GM23338 (cell line): ENCODE results near the gene PRKAR1B. TPM values are rescaled to one million over a fixed set of nuclear protein-coding genes. Genes with fewer than 3 reads are reported as not detected.

Experiments used
- ATAC-seq: fragments of 200-7000 bp; cut with Tn5 transposase; 3 replicates; pipeline ENCODE4 v1.9.1; 2020
- DNase-seq: peaks from one replicate; pipeline ENCODE4 v3.0.0-alpha.2; 2015; ENCODE audit warnings: low spot score
- H2AFZ ChIP-seq: fragments of 200-600 bp; sonication (generic); 2 replicates; pipeline ENCODE4 v1.8.0; 2016; ENCODE audit warnings: antibody characterized with exemption, mild to moderate bottlenecking, moderate library complexity
- H3F3A ChIP-seq: fragments of 200-600 bp; sonication (generic); replicated peaks from 2 replicates; pipeline ENCODE4 v1.8.0; 2017; ENCODE audit warnings: antibody characterized with exemption, mixed run types, low read depth
- H3K27ac ChIP-seq: fragments of 200-600 bp; sonication (generic); 2 replicates; pipeline ENCODE4 v1.6.1; 2016; ENCODE audit warnings: low read depth
- H3K27me3 ChIP-seq: fragments of 200-600 bp; sonication (generic); 2 replicates; pipeline ENCODE4 v1.8.0; 2016; ENCODE audit warnings: mild to moderate bottlenecking, mixed run types, moderate library complexity; ENCODE audit not compliant: insufficient read depth
- H3K36me3 ChIP-seq: fragments of 200-600 bp; sonication (generic); 2 replicates; pipeline ENCODE4 v1.8.0; 2016; ENCODE audit warnings: mild to moderate bottlenecking; ENCODE audit not compliant: insufficient read depth
- H3K4me1 ChIP-seq: fragments of 200-600 bp; sonication (generic); 2 replicates; pipeline ENCODE4 v1.8.0; 2016; ENCODE audit warnings: mild to moderate bottlenecking, moderate library complexity; ENCODE audit not compliant: insufficient read depth
- H3K4me2 ChIP-seq: fragments of 200-600 bp; sonication (generic); 2 replicates; pipeline ENCODE4 v1.7.1; 2017; ENCODE audit warnings: mixed run types
- H3K4me3 ChIP-seq: fragments of 200-600 bp; sonication (generic); 2 replicates; pipeline ENCODE4 v1.6.1; 2016; ENCODE audit warnings: mixed run types
- H3K79me2 ChIP-seq: fragments of 200-600 bp; sonication (generic); replicated peaks from 2 replicates; pipeline ENCODE4 v1.8.0; 2017; ENCODE audit warnings: mild to moderate bottlenecking; ENCODE audit not compliant: insufficient read depth
- H3K9me2 ChIP-seq: fragments of 200-600 bp; sonication (generic); 2 replicates; pipeline ENCODE4 v1.8.0; 2017; ENCODE audit not compliant: insufficient read depth
- H4K20me1 ChIP-seq: fragments of 200-600 bp; sonication (generic); replicated peaks from 2 replicates; pipeline ENCODE4 v1.8.0; 2017; ENCODE audit warnings: mild to moderate bottlenecking; ENCODE audit not compliant: insufficient read depth
- H3K27ac Mint-ChIP-seq: 2 replicates; pipeline ENCODE4 v1.8.0; 2020; ENCODE audit warnings: inconsistent platforms, mild to moderate bottlenecking, moderate library complexity, mixed read lengths
- H3K27me3 Mint-ChIP-seq: 3 replicates; pipeline ENCODE4 v1.8.0; 2022; ENCODE audit warnings: low read depth, mild to moderate bottlenecking, moderate library complexity, mixed read lengths, inconsistent platforms; ENCODE audit not compliant: insufficient read depth, poor library complexity
- H3K36me3 Mint-ChIP-seq: 3 replicates; pipeline ENCODE4 v1.8.0; 2021; ENCODE audit warnings: low read depth, mild to moderate bottlenecking, inconsistent platforms, moderate library complexity, mixed read lengths
- H3K4me1 Mint-ChIP-seq: 3 replicates; pipeline ENCODE4 v1.8.0; 2020; ENCODE audit warnings: mild to moderate bottlenecking, inconsistent platforms, mixed read lengths
- H3K4me3 Mint-ChIP-seq: 3 replicates; pipeline ENCODE4 v1.8.0; 2021; ENCODE audit warnings: moderate library complexity, mild to moderate bottlenecking, inconsistent platforms, mixed read lengths
- H3K9me3 Mint-ChIP-seq: 3 replicates; pipeline ENCODE4 v1.8.0; 2020; ENCODE audit warnings: moderate library complexity, mild to moderate bottlenecking, inconsistent platforms, mixed read lengths
- NANOG ChIP-seq: IDR thresholded peaks from 2 replicates; pipeline ENCODE4 v1.6.1; 2016; ENCODE audit warnings: antibody characterized with exemption, borderline replicate concordance
- POLR2AphosphoS5 ChIP-seq: IDR thresholded peaks from 2 replicates; pipeline ENCODE4 v1.6.1; 2016; ENCODE audit warnings: antibody characterized with exemption, low read depth
- ZNF114 ChIP-seq: fragments of 250-450 bp; sonication (Bioruptor Pico); IDR thresholded peaks from 2 replicates; pipeline ENCODE4 v1.5.0; 2020; ENCODE audit warnings: mild to moderate bottlenecking, moderate library complexity
- polyA plus RNA-seq: library from polyadenylated mRNA; unstranded; fragments of >200 nt; fragmentation: Nextera tagmentation; extraction: Ambion mirVana; gene quantifications from 2 replicates; pipeline ENCODE4 v1.2.1, GENCODE V29; 2016
- total RNA-seq: library from RNA; depleted of rRNA; stranded (reverse); fragments of >200 nt; shearing (Covaris generic); gene quantifications from 2 replicates; pipeline ENCODE4 v1.2.3, GENCODE V29; 2014
- TF ChIP-seq, protein P1 (sequence below), 2 experiments: fragments of 200-600 bp in 1 of 2; sonication (generic) in 1 of 2; conservative IDR thresholded peaks; 2 replicates each; pipeline versions ENCODE4 v1.5.1 to v1.6.1; 2016 to 2017; ENCODE audit warnings: antibody characterized with exemption in 2 of 2, low read depth in 2 of 2, mild to moderate bottlenecking in 2 of 2, moderate library complexity in 1 of 2
- TF ChIP-seq, protein P2 (sequence below): IDR thresholded peaks from one replicate; pipeline ENCODE4 v1.6.1; 2018; ENCODE audit warnings: antibody characterized with exemption; ENCODE audit not compliant: unreplicated experiment
- TF ChIP-seq, protein P3 (sequence below): IDR thresholded peaks from 2 replicates; pipeline ENCODE4 v1.6.1; 2016; ENCODE audit warnings: antibody characterized with exemption

Gene PRKAR1B
- total and polyA plus RNA-seq, 2 experiments from 2014 or later, result 35.7 to 36.7 TPM

DNA sequence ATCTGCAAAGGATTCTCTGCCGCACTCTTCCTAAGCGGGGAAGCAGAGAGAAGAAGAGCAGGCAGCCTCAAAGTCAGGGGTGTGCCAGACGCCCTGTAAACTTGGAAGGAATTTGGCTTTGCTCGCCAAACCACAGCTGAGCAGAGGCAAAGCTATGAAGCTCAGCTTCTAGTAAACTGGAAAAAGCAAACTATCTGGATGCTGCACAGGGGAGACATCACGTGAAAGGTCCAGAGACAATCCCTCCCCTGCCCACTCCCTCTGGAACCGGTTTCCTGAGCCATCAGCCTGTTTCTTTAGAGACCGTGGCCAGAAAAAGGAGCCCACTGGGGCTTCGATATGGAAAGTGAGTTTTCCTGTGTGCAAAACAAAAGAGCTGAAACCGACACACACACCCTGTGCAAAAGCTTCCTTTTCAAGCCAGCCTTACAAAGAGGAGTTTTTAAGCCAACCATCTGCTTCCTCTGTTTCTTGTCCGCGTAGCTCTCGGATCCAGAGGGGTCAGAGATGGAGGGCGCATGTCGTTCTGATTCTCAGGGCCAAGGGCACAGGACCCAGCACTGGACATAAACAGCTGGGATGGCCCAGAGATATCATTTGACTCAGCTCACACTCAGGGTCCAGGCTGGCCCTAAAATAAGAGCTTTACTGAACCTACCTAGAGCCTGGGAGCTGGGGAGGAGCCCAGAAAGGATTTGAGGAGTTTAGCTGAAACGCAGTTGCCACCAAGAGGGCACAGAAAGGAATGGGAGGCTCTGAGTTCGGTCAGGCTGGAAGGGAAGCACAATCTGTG, 58.7 kb downstream of the PRKAR1B start:
- 0 out of 2 replicates have a peak, but pooled peaks cover 8% of the 10 kb centered on the region for H3K79me2 ChIP-seq

More for the DNA sequence above, 58.7 kb downstream of the PRKAR1B start:
- Mint-ChIP-seq H3K27ac (no peak overlapping the region), H3K27me3 (peaks cover 7% of the 10 kb centered on the region), H3K4me3 (no peak overlapping the region), H3K36me3 (peaks cover 30% of the 10 kb centered on the region), H3K4me1 (peaks cover 13% of the 10 kb centered on the region), H3K9me3 (peaks cover 8% of the 10 kb centered on the region; the same call in 2 of the 3 replicates)
- Histone ChIP-seq H3K36me3 (no peaks in the 10 kb centered on the region), H3F3A (peaks cover 18% of the 10 kb centered on the region; the same call in 1 of the 2 replicates), H3K27ac (no peak overlapping the region), H4K20me1 (peaks cover 2% of the 10 kb centered on the region; the same call in 1 of the 2 replicates), H3K4me3 (no peak overlapping the region), H3K27me3 (no peaks in the 10 kb centered on the region), H3K4me2 (no peak overlapping the region), H3K9me2 (no peaks in the 10 kb centered on the region), H3K4me1 (no peaks in the 10 kb centered on the region), H2AFZ (no peak overlapping the region)
- ATAC-seq (no peak), DNase-seq (no peak)
- TF ChIP-seq, protein P1, sequence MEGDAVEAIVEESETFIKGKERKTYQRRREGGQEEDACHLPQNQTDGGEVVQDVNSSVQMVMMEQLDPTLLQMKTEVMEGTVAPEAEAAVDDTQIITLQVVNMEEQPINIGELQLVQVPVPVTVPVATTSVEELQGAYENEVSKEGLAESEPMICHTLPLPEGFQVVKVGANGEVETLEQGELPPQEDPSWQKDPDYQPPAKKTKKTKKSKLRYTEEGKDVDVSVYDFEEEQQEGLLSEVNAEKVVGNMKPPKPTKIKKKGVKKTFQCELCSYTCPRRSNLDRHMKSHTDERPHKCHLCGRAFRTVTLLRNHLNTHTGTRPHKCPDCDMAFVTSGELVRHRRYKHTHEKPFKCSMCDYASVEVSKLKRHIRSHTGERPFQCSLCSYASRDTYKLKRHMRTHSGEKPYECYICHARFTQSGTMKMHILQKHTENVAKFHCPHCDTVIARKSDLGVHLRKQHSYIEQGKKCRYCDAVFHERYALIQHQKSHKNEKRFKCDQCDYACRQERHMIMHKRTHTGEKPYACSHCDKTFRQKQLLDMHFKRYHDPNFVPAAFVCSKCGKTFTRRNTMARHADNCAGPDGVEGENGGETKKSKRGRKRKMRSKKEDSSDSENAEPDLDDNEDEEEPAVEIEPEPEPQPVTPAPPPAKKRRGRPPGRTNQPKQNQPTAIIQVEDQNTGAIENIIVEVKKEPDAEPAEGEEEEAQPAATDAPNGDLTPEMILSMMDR (conservative IDR thresholded peaks at IDR 0.05; ENCODE audit: low read depth in 2 of 2), result no peak
- TF ChIP-seq NANOG, result no peak
- TF ChIP-seq, protein P2, sequence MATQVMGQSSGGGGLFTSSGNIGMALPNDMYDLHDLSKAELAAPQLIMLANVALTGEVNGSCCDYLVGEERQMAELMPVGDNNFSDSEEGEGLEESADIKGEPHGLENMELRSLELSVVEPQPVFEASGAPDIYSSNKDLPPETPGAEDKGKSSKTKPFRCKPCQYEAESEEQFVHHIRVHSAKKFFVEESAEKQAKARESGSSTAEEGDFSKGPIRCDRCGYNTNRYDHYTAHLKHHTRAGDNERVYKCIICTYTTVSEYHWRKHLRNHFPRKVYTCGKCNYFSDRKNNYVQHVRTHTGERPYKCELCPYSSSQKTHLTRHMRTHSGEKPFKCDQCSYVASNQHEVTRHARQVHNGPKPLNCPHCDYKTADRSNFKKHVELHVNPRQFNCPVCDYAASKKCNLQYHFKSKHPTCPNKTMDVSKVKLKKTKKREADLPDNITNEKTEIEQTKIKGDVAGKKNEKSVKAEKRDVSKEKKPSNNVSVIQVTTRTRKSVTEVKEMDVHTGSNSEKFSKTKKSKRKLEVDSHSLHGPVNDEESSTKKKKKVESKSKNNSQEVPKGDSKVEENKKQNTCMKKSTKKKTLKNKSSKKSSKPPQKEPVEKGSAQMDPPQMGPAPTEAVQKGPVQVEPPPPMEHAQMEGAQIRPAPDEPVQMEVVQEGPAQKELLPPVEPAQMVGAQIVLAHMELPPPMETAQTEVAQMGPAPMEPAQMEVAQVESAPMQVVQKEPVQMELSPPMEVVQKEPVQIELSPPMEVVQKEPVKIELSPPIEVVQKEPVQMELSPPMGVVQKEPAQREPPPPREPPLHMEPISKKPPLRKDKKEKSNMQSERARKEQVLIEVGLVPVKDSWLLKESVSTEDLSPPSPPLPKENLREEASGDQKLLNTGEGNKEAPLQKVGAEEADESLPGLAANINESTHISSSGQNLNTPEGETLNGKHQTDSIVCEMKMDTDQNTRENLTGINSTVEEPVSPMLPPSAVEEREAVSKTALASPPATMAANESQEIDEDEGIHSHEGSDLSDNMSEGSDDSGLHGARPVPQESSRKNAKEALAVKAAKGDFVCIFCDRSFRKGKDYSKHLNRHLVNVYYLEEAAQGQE, result no peak
- no peak for TF ChIP-seq POLR2AphosphoS5
- TF ChIP-seq, protein P3, sequence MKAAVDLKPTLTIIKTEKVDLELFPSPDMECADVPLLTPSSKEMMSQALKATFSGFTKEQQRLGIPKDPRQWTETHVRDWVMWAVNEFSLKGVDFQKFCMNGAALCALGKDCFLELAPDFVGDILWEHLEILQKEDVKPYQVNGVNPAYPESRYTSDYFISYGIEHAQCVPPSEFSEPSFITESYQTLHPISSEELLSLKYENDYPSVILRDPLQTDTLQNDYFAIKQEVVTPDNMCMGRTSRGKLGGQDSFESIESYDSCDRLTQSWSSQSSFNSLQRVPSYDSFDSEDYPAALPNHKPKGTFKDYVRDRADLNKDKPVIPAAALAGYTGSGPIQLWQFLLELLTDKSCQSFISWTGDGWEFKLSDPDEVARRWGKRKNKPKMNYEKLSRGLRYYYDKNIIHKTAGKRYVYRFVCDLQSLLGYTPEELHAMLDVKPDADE, result no peak
- TF ChIP-seq ZNF114, result no peak
